Measurements from ENCODE around the gene AKNA.

The AKNA gene

DNA sequence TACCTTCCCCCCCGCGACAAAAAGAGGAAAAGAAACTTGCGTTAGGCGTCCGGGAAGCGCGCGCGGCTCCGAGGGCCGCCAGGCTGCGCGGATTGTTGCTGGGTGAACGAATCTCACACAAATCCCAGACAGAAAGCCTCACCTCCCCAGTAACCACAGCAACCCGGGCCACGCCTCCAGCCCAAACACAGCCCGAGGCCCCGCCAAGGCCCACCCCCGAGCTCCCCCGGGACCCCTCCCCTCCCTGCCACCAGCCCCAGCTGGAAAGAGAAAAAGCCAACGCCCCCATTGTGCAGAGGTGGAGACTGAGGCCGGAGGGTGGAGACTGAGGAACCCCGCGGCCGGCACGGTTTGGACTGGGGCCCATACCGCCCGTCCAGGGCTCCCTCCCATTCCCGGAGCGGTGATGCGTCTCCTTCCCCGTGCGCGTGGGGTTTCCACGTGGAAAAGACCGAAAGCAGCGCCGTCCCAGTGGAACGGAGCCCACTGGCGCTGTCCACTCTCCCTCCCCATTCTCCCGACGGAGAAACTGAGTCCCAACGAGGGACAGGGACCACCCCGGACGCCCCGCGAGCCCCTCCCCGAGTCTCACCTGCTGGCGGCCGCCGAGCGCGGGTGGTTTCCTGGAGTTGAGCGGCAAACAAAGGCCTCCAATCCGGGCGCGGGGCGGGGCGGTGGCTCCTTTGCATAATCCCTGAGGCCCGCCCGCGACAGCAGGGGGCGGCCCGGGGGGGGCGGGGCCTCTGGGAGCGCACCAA is 10.2 kb upstream of the AKNA start:
- in situ Hi-C loops (cut with MboI; ENCODE audit: low sequenced_read_pairs) = no loop called here

- in situ Hi-C loops (cut with MboI; ENCODE audit: low sequenced_read_pairs) = no loop called here
These were observed 9.6 kb upstream of the AKNA start for GRCh38 chr9:114397219-114397847.

DNA sequence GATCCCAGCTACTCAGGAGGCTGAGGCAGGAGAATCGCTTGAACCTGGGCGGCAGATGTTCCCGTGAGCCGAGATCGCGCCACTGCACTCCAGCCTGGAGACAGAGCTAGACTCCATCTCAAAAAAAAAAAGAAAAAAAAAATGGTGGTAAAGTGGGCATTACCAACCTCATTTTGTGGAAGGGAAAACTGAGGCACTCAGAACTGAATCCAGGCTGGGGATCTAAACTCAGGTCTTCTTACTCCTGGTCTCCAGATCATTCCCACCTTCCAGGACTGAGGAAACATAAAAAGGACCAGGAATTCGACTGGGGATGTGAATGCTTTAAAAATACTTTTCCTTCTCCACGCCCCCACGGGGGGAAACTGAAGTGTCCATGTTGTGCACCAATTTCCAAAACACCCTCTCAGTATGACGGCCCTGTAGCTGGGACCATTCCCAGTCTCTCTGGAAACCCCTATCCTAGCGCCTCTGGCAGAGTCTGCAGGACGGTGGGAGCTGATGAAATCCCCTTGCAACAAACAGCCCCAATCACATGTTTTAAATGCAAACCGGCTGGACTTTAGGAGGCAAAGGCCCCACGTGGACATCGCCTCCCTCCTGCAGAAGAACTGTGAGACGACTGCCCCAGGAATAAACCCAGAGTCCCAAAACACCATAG is 8.9 kb upstream of the AKNA start:
- in situ Hi-C loops (cut with MboI; ENCODE audit: low sequenced_read_pairs) = no loop called here

- in situ Hi-C loops (cut with MboI; ENCODE audit: low sequenced_read_pairs) = no loop called here
These were observed 8.0 kb upstream of the AKNA start for GRCh38 chr9:114395768-114396167.

GRCh38 chr9:114395334-114395617 is 7.5 kb upstream of the AKNA start:
- in situ Hi-C loops (cut with MboI; ENCODE audit: low sequenced_read_pairs) = no loop called here

- in situ Hi-C loops (cut with MboI; ENCODE audit: low sequenced_read_pairs) = no loop called here
These were observed 6.9 kb upstream of the AKNA start for GRCh38 chr9:114394523-114395333.

- in situ Hi-C loops (cut with MboI; ENCODE audit: low sequenced_read_pairs) = no loop called here
These were observed 4.9 kb upstream of the AKNA start for GRCh38 chr9:114392749-114393112.

GRCh38 chr9:114390952-114391351 is 3.2 kb upstream of the AKNA start:
- in situ Hi-C loops (cut with MboI; ENCODE audit: low sequenced_read_pairs) = no loop called here

DNA sequence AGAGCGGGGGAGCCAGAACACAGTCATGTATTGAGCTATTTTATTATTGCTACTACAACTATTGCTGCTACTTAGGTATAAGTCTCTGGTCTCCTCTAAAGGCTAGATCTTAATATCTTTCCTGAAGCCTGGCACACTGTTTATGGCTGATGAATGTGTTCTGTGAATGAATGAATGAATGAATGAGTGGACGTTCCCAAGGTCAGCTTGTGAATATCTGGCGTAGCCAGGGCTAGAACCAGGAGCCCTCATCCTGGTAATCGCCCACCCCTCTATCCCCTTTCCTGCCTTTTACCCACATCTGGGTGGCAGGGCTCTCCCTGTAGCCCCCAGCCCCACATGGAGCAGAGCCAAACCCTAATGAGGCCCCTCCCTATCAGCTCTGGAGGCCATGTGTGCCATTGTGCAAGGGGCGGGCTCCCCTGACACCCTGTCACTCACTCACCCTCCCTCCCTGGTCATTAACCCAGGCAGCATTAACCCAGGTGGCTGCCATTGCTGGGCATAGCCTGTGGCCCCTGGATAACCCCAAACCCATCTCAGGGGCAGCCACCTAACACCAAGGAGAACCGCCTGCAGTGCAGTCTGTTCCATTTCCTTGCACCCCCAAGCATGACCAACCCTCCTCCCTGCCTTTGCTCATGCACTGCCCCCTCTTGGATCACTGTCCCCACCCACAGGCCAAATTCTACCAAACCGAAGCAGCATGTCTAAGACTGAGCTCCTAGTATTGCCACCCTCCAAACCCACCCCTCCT is 2.0 kb upstream of the AKNA start:
- in situ Hi-C loops (cut with MboI; ENCODE audit: low sequenced_read_pairs) = no loop called here

- in situ Hi-C loops (cut with MboI; ENCODE audit: low sequenced_read_pairs) = no loop called here
These were observed 1.1 kb upstream of the AKNA start for GRCh38 chr9:114388764-114389375.

- in situ Hi-C loops (cut with MboI; ENCODE audit: low sequenced_read_pairs) = no loop called here
These were observed 538 bp upstream of the AKNA start for GRCh38 chr9:114388357-114388682.

DNA sequence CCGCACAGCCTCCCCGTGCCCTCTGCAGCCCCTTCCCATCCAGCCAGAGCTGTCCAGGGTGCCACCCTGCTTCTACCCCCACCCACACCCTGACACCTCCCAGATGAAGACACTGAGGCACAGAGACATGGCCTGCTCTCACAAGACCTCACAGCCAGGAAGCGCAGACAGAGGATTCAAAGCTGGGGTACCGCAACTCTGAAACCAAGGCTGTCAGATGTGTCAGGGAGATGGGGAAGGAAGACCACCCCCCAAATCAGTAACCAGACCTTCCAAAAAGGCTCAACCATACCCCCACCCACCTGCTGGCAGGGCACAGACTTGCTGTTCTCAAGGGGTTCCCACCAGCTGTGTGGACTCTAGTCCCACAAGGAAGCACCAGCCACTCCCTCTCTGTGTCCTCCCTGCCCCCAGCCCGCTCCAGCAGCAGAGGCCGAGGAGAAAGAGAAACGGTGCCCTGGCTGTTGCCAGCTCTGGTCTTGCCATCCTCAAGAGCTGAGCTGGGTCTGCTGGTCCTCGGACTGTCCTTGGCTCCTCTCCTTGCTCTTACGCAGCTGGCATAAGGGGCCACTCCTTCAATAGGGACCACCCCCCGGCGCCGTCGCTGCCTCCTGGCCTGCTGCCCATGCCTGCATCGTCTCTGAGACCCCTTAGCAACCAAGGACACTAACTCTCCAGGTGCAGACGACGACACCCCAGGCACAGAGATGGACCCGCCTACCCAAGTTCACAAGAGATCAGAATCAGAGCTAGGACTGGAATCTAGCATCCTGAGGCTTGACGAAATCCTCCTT is 699 bp downstream of the AKNA start:
- in situ Hi-C loops (cut with MboI; ENCODE audit: low sequenced_read_pairs) = no loop called here

GRCh38 chr9:114386361-114386885 is 1.4 kb downstream of the AKNA start:
- in situ Hi-C loops (cut with MboI; ENCODE audit: low sequenced_read_pairs) = no loop called here

DNA sequence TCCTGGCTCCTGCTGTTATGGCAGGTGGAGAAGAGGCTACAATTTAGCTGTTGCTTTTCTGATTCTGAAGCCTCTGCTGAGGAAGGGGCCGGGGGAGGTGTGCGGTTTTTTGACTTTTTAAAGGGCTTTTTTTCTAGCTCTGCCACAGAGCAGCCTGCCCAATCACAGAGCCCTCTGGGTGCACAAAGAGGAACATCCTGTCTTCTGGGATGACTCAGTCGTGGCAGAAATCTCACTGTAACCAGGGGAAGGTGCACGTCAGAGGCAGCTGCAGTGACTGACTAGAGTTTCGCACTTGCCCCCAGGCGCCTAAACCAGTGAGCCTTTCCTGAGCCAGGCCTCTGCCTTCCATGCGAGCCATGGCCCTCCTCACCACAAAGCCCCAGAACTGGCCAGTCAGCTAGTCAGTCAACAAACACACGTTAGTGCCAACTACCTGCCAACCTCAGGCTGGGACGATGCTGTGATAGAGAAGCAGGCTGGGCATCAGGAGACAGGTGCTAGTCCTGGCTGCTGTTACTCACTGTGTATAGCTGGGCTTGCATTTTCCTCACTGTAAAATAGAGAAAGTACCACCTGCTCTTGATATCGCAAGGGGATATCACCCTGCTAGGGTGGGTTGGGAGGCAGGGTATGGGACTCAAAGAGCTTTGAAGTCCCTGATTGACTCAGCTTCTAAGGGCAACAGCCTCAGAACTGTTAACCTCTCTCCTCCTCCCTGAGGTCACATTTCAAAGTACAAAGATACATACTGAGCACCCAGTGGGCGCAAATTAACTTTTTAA is 2.2 kb downstream of the AKNA start:
- in situ Hi-C loops (cut with MboI; ENCODE audit: low sequenced_read_pairs) = no loop called here

GRCh38 chr9:114384836-114385396 is 2.9 kb downstream of the AKNA start:
- in situ Hi-C loops (cut with MboI; ENCODE audit: low sequenced_read_pairs) = no loop called here

GRCh38 chr9:114384341-114384740 is 3.4 kb downstream of the AKNA start:
- in situ Hi-C loops (cut with MboI; ENCODE audit: low sequenced_read_pairs) = no loop called here

- in situ Hi-C loops (cut with MboI; ENCODE audit: low sequenced_read_pairs) = no loop called here
These were observed 4.1 kb downstream of the AKNA start for GRCh38 chr9:114383521-114384231.
